CD4-positive, CD25-positive, alpha-beta regulatory T cell (primary cell): ENCODE measurements around the gene CSPG4. TPM values are rescaled to one million over a fixed set of nuclear protein-coding genes. Genes with fewer than 3 reads are reported as not detected.

Experiments
- ATAC-seq, 2 donors: fragments of 150-1000 bp; cut with Tn5 transposase; one replicate each; pipeline ENCODE4 v1.10.0; 2021; ENCODE audit warnings: low read depth in 2 of 2, moderate number of reproducible peaks in 2 of 2, moderate library complexity in 1 of 2
- DNase-seq, 3 donors: peaks; one replicate each; pipeline versions ENCODE4 v3.0.0 to v3.0.0-alpha.2; 2012 to 2022; ENCODE audit warnings: mixed read lengths in 1 of 3
- H3K27ac ChIP-seq: one replicate; pipeline ENCODE4 v1.7.0; 2013; ENCODE audit warnings: mild to moderate bottlenecking, low read length; ENCODE audit not compliant: insufficient read depth, poor library complexity, severe bottlenecking
- H3K27me3 ChIP-seq: one replicate; pipeline ENCODE4 v1.7.0; 2013; ENCODE audit warnings: low read length; ENCODE audit not compliant: control insufficient read depth, insufficient read depth
- H3K36me3 ChIP-seq: one replicate; pipeline ENCODE4 v1.7.0; 2013; ENCODE audit warnings: mild to moderate bottlenecking, low read length, moderate library complexity; ENCODE audit not compliant: control insufficient read depth, insufficient read depth
- H3K4me1 ChIP-seq: 2 replicates; pipeline ENCODE4 v1.7.0; 2013; ENCODE audit warnings: mild to moderate bottlenecking, low read length; ENCODE audit not compliant: insufficient read depth, control insufficient read depth, poor library complexity, severe bottlenecking
- H3K4me3 ChIP-seq: one replicate; pipeline ENCODE4 v1.7.0; 2013; ENCODE audit warnings: low read depth, mild to moderate bottlenecking, low read length, moderate library complexity
- H3K9me3 ChIP-seq, 2 experiments: 1 replicate in 1 of 2; 2 replicates in 1 of 2; pipeline ENCODE4 v1.7.0; 2013; ENCODE audit warnings: low read length in 2 of 2, mild to moderate bottlenecking in 1 of 2, moderate library complexity in 1 of 2; ENCODE audit not compliant: control insufficient read depth in 2 of 2
- H3K27ac Mint-ChIP-seq, 3 donors: one replicate each; pipeline ENCODE4 v1.8.0; 2020 to 2022; ENCODE audit warnings: mild to moderate bottlenecking in 3 of 3, mixed read lengths in 3 of 3, moderate library complexity in 2 of 3
- H3K27me3 Mint-ChIP-seq: one replicate; pipeline ENCODE4 v1.8.0; 2022; ENCODE audit warnings: mild to moderate bottlenecking, mixed read lengths
- H3K36me3 Mint-ChIP-seq: one replicate; pipeline ENCODE4 v1.8.0; 2020; ENCODE audit warnings: mixed read lengths
- H3K4me1 Mint-ChIP-seq, 4 donors: one replicate each; pipeline ENCODE4 v1.8.0; 2020 to 2022; ENCODE audit warnings: mixed read lengths in 4 of 4, mild to moderate bottlenecking in 1 of 4
- H3K4me3 Mint-ChIP-seq, 4 donors: one replicate each; pipeline ENCODE4 v1.8.0; 2020 to 2022; ENCODE audit warnings: mild to moderate bottlenecking in 4 of 4, mixed read lengths in 4 of 4, moderate library complexity in 3 of 4
- H3K9me3 Mint-ChIP-seq, 7 donors: one replicate each; pipeline ENCODE4 v1.8.0; 2020 to 2022; ENCODE audit warnings: mixed read lengths in 7 of 7, mild to moderate bottlenecking in 3 of 7, moderate library complexity in 2 of 7
- polyA plus RNA-seq, 4 donors: library from polyadenylated mRNA; unstranded; fragments of 300-500 nt; fragmentation: Illumina TruSeq; gene quantifications; one replicate each; pipeline ENCODE4 v1.2.3, GENCODE V29; 2021
- total RNA-seq: library from RNA; stranded (reverse); gene quantifications from one replicate; pipeline ENCODE4 v1.2.3, GENCODE V29; 2022

The CSPG4 gene
- total and polyA plus RNA-seq, 5 donors from 2014 or later: not detected

- ATAC-seq (no peak), DNase-seq (no peak)
- Histone ChIP-seq H3K9me3 (no peaks in the 10 kb centered on the region), H3K36me3 (no peaks in the 10 kb centered on the region), H3K27me3 (no peaks in the 10 kb centered on the region), H3K4me1 (no peaks in the 10 kb centered on the region), H3K27ac (no peak overlapping the region), H3K4me3 (no peak overlapping the region)
- Mint-ChIP-seq H3K36me3 (no peaks in the 10 kb centered on the region), H3K4me1 (no peaks in the 10 kb centered on the region), H3K27me3 (no peaks in the 10 kb centered on the region), H3K4me3 (no peak overlapping the region), H3K9me3 (no peaks in the 10 kb centered on the region), H3K27ac (no peak overlapping the region)
Measured at GRCh38 chr15:75663931-75664421, 48.7 kb downstream of the CSPG4 start.

- Histone ChIP-seq H3K27ac (no peak overlapping the region), H3K4me1 (no peaks in the 10 kb centered on the region), H3K27me3 (no peaks in the 10 kb centered on the region), H3K4me3 (no peak overlapping the region), H3K36me3 (no peaks in the 10 kb centered on the region), H3K9me3 (no peaks in the 10 kb centered on the region)
- H3K4me1 Mint-ChIP-seq: no peaks in the 10 kb centered on the region
- H3K9me3 Mint-ChIP-seq: no peaks in the 10 kb centered on the region
- H3K36me3 Mint-ChIP-seq: no peaks in the 10 kb centered on the region
- DNase-seq (no peak), ATAC-seq (no peak)
- H3K4me3 Mint-ChIP-seq: no peak overlapping the region
- H3K27ac Mint-ChIP-seq: peak overlapping the region in 1 of 3 donors; percentile 77
- H3K27me3 Mint-ChIP-seq: no peaks in the 10 kb centered on the region
Measured at GRCh38 chr15:75662823-75663519, 49.7 kb downstream of the CSPG4 start.

- H3K36me3 Mint-ChIP-seq: no peaks in the 10 kb centered on the region
- H3K27ac Mint-ChIP-seq: no peak overlapping the region
- no peaks in the 10 kb centered on the region for H3K4me1 Mint-ChIP-seq
Measured at GRCh38 chr15:75661756-75662140, 50.9 kb downstream of the CSPG4 start.

GRCh38 chr15:75661100-75661755, 51.4 kb downstream of the CSPG4 start:
- no peaks in the 10 kb centered on the region for H3K27me3 ChIP-seq
- H3K36me3 Mint-ChIP-seq: peaks cover 4% of the 10 kb centered on the region
- no peaks in the 10 kb centered on the region for H3K36me3 ChIP-seq
- no peaks in the 10 kb centered on the region for H3K9me3 Mint-ChIP-seq
- no peak overlapping the region for H3K4me3 ChIP-seq
- H3K9me3 ChIP-seq: no peaks in the 10 kb centered on the region
- no peaks in the 10 kb centered on the region for H3K4me1 Mint-ChIP-seq
- no peak overlapping the region for H3K4me3 Mint-ChIP-seq
- H3K27ac ChIP-seq: no peak overlapping the region
- DNase-seq (no peak), ATAC-seq (no peak)
- no peaks in the 10 kb centered on the region for H3K4me1 ChIP-seq
- no peaks in the 10 kb centered on the region for H3K27me3 Mint-ChIP-seq
- no peak overlapping the region for H3K27ac Mint-ChIP-seq

More at GRCh38 chr15:75661756-75662140, 50.9 kb downstream of the CSPG4 start:
- DNase-seq (no peak), ATAC-seq (no peak)
- H3K9me3 Mint-ChIP-seq: no peaks in the 10 kb centered on the region
- H3K4me3 Mint-ChIP-seq: no peak overlapping the region
- Histone ChIP-seq H3K4me3 (no peak overlapping the region), H3K27ac (no peak overlapping the region), H3K36me3 (no peaks in the 10 kb centered on the region), H3K4me1 (no peaks in the 10 kb centered on the region), H3K9me3 (no peaks in the 10 kb centered on the region), H3K27me3 (no peaks in the 10 kb centered on the region)
- H3K27me3 Mint-ChIP-seq: no peaks in the 10 kb centered on the region

GRCh38 chr15:75659928-75660645, 52.6 kb downstream of the CSPG4 start:
- Mint-ChIP-seq H3K4me3 (no peak overlapping the region), H3K4me1 (no peaks in the 10 kb centered on the region), H3K36me3 (peaks cover 6% of the 10 kb centered on the region), H3K27me3 (no peaks in the 10 kb centered on the region), H3K9me3 (no peaks in the 10 kb centered on the region), H3K27ac (peak overlapping the region in 1 of 3 donors; percentile 63)
- Histone ChIP-seq H3K27ac (no peak overlapping the region), H3K4me3 (no peak overlapping the region), H3K27me3 (no peaks in the 10 kb centered on the region), H3K36me3 (no peaks in the 10 kb centered on the region), H3K9me3 (no peaks in the 10 kb centered on the region), H3K4me1 (no peaks in the 10 kb centered on the region)
- ATAC-seq (no peak), DNase-seq (no peak)

- no peaks in the 10 kb centered on the region for H3K4me1 Mint-ChIP-seq
Measured at GRCh38 chr15:75659141-75659771, 53.4 kb downstream of the CSPG4 start.

GRCh38 chr15:75656813-75657212, 55.8 kb downstream of the CSPG4 start:
- no peaks in the 10 kb centered on the region for H3K27me3 ChIP-seq
- Mint-ChIP-seq H3K27me3 (no peaks in the 10 kb centered on the region), H3K9me3 (no peaks in the 10 kb centered on the region), H3K27ac (no peak overlapping the region), H3K4me3 (no peak overlapping the region), H3K4me1 (peaks cover 0 to 6% (median 2%) of the 10 kb centered on the region in 4 donors), H3K36me3 (peaks cover 6% of the 10 kb centered on the region)
- peaks cover 5% of the 10 kb centered on the region for H3K4me1 ChIP-seq
- ATAC-seq (no peak), DNase-seq (no peak)
- H3K4me3 ChIP-seq: no peak overlapping the region
- no peak overlapping the region for H3K27ac ChIP-seq
- no peaks in the 10 kb centered on the region for H3K36me3 ChIP-seq
- H3K9me3 ChIP-seq: no peaks in the 10 kb centered on the region

More at GRCh38 chr15:75659141-75659771, 53.4 kb downstream of the CSPG4 start:
- no peak overlapping the region for H3K4me3 Mint-ChIP-seq
- no peaks in the 10 kb centered on the region for H3K36me3 ChIP-seq
- ATAC-seq (no peak), DNase-seq (no peak)
- no peaks in the 10 kb centered on the region for H3K27me3 Mint-ChIP-seq
- H3K4me1 ChIP-seq: no peaks in the 10 kb centered on the region
- H3K27me3 ChIP-seq: no peaks in the 10 kb centered on the region
- no peaks in the 10 kb centered on the region for H3K9me3 ChIP-seq
- no peaks in the 10 kb centered on the region for H3K9me3 Mint-ChIP-seq
- H3K4me3 ChIP-seq: no peak overlapping the region
- H3K27ac Mint-ChIP-seq: peak overlapping the region in 2 of 3 donors; percentile 32 to 51
- peaks cover 6% of the 10 kb centered on the region for H3K36me3 Mint-ChIP-seq
- H3K27ac ChIP-seq: no peak overlapping the region
